HPDE6-E6E7 (cell line): ENCODE measurements around the gene MEGF9.

Experiments
- DNase-seq: peaks from one replicate; pipeline ENCODE4 v3.0.0; 2011; ENCODE audit warnings: missing footprints; ENCODE audit errors: extremely low spot score

Gene MEGF9

GRCh38 chr9:120621941-120622340 lies 92.3 kb downstream of the MEGF9 start:
- DNase-seq, result no peak

GRCh38 chr9:120619751-120620655 lies 94.3 kb downstream of the MEGF9 start:
- DNase-seq, result peak; percentile 47

- no peak for DNase-seq
Observed at GRCh38 chr9:120616966-120617935, 97.0 kb downstream of the MEGF9 start.

DNA sequence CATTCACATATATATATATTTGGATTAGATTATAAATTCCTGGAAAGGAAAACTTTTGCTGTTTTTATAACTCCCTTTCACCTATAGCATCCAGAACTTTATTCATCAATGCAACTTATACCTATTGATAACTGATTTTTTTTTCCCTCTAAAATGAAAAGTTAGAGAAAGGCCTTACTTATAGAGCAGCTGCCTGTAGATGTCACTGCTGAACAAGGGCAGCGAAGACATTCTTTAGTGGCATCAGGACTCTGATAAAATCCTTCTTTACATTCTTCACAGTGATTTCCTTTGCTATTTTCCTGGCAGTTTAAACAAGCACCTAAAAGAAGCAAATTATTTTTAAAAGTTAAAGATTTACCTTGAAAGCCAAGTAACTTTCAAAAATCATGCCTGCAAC lies 102.1 kb downstream of the MEGF9 start:
- DNase-seq, result no peak

- no peak for DNase-seq
Observed at GRCh38 chr9:120611690-120612068, 102.6 kb downstream of the MEGF9 start.

DNA sequence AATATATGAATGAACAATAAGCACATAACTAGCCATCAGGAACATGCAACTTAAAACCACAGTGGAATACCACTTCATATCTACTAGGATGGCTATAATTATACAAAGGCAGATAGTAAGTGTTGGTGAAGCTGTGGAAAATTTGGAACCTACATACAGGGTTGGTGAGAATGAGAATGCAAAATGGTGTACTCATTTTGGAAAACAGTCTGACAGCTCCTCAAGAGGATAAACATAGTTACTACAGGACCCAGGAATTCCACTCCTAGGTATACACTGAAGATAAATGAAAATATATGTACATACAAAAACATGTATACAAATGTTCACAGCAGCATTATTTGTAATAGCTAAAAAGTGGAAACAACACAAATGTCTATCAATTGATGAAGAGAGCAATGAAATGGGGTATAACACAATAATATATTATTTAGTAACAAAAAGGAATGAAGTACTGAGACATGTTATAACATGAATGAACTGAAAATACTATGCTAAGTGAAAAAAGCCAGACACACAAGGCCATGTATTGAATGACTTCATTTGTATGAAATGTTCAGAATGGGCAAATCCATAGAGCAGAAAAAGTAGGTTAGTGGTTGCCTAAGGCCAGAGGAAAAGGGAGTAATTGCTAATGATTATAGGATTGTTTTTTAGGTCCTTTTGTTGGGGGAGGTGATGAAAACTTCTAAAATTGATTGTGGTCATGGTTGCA lies 103.1 kb downstream of the MEGF9 start:
- no peak for DNase-seq

- DNase-seq, result no peak
Observed at GRCh38 chr9:120609636-120610035, 104.6 kb downstream of the MEGF9 start.

GRCh38 chr9:120608421-120608820 lies 105.8 kb downstream of the MEGF9 start:
- DNase-seq, result no peak

GRCh38 chr9:120603591-120603990 lies 110.7 kb downstream of the MEGF9 start:
- no peak for DNase-seq

DNA sequence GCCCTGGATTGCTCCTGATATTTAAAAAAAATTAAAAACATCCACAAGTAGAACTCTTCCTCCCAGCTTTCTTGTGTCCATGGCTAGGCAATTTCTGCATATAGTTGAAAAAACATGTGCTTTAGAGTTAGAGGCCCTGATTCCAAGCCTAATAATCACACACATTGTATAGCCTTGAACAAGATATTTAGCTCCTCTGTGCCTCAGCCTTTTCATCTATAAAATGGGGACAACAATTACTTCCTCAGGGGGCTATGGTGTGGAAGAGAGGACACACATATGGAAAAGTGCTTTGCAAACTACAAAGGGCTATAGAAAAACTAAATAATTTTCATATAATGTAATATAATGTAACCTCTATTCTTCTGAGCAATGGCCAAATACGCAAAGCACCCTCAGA lies 111.3 kb downstream of the MEGF9 start:
- no peak for DNase-seq

- DNase-seq, result no peak
Observed at GRCh38 chr9:120593955-120594277, 120.4 kb downstream of the MEGF9 start.

DNA sequence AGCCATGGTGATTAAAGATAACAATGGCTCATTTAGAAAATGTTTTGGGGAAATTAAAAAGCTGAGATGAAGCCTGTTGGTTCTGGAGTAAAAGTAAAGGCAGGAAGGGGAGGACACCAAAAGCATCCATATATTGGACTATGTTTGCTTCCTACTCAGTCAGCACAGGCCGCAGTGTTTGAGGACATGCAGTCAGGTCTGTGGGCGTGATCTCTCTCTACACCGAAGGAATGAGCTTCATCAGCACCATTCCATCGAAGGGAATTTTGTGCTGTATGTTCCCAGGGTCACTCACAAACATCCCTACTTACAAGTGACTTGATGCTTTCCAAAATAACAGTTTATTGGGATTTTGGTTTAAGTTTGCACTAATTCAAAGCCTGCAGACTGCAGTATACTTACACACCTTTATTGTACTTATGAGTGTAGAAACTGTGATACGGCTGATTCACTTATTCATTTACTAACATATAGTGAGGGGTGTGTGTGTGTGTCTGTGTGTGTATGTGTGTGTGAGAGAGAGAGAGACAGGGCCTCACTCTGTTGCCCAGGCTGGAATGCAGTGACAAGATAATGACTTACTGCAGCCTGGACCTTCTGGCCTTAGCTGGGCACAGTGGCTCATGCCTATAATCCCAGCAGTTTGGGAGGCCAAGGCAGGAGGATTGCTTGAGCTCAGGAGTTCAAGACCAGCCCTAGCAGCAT lies 120.9 kb downstream of the MEGF9 start:
- no peak for DNase-seq

DNA sequence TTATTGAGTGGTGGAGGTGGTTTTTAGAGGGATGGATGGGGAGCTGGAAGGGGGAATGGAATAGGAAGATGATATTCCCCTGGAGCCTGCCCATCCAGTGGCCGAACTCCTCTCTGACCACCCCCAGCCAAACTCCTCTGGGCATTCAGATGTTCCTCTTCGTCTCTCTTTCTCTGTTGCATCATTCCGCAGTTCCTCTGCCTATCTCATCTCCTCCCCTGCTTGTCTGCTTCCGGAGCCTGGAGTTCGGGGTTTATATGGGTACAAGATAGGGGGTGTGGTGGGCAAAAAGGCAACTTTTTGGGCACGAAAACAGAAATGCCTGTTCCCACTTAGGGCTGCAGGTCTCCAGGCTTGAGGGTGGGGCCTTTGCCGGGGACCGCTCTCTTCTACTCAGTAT lies 122.1 kb downstream of the MEGF9 start:
- no peak for DNase-seq

- no peak for DNase-seq
Observed at GRCh38 chr9:120587328-120587727, 126.9 kb downstream of the MEGF9 start.

- no peak for DNase-seq
Observed at GRCh38 chr9:120583958-120584369, 130.3 kb downstream of the MEGF9 start.

DNA sequence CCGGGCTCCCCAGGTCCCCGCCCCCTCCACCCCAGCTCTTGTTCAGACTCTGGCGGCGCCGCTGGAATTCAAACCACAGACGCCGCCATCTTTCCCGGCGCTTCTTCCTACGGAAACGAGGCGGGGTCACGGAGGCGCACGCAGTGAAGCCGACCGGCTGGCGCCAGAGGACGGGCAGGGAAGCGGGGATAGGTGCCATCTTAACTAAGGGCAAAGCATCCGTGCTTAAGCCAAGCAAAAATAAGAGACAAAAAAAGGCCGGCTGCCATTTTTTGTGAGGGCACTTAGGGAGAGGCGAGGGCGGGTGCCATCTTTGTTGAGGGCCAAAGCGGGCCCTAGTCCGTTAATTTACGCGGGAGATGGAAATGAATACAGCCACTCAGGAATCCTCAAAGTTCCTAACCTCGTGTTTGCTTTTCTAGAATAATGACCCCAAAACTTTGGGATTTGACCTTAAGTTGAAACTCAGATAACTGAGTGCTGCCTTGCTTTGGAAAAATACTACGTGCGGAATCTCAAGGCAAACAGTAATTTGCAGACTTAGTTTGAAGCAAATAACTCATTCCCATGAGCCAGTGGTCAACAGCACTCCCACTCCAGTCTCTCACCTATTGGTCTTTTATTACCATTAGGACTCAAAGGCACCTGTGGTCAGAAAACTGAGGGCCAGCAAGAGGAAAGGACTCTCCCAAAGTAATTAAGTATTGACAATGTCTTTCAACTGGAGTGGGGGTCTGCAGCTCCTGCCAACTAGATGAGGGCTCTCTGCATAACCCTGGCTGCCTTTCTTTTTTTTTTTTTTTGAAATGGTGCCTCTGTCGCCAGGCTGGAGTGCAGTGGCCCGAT lies 134.0 kb downstream of the MEGF9 start, which contains the start of gene CDK5RAP2:
CDK5RAP2 (minus strand) TSS at position 117 of the 846 bp plus-strand sequence. CDS start 189 bp downstream, outside the sequence.
- peak; percentile 84 for DNase-seq

GRCh38 chr9:120579139-120580050 lies 134.9 kb downstream of the MEGF9 start:
- peak; percentile 32 for DNase-seq

DNA sequence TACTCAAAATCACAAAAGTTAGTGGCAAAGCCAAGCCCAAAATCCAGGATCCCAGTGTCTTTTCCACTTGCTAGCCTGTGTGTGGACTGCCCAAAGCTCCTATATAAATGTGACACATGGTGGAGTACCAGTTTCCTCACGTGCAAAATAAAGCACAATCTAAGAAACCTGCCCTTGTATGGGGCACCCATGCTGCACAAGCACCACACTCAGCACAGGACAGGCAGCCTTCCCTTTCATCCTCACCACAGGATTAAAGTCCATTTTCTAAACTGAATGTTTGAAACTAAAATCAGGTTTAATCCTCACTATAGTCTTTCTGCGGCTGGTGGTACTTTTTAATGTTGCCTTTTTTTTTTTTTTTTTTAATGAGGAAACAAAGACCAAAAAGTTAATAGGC lies 139.8 kb downstream of the MEGF9 start:
- no peak for DNase-seq

DNA sequence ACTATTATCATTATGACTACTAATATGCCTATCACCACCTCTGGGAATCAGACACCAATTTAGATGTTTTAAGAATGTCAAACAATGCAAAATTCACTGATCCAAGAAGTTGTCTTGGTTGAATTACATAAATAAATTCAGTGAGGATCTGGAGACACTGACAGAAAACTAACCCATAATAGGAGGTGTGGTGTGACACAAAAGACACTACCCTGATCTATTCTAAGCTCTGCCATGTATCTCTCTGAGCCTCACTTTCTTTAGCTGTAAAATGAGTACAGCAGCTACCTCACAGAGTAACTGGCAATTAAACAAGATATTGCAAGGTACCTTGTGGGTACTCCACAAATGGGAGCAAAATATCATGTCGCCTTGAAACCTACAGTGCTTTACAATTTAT lies 141.8 kb downstream of the MEGF9 start:
- no peak for DNase-seq
